Astrocyte of the hippocampus (primary cell): ENCODE results near the gene VGF.
A peak's percentile ranks its signal among the peaks of the same experiment; 100 is the strongest.

Experiments used
- DNase-seq: peaks from one replicate; pipeline ENCODE4 v3.0.0; 2011; ENCODE audit warnings: low read depth, low spot score

Gene VGF

DNA sequence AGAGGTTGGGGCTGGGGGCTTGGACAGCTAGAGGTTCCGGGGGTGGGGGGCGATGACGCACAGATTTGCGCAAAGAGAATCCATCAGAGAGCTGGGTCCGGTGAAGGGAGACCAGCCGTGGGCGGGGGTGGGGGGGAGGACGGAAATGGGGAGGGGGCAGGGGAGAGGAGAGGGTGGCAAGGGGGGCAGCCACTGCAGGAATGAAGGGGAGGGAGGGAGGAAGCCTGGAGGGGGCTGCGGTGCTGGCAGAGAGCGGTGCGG is 1.2 kb upstream of the VGF start:
- no peak for DNase-seq

DNA sequence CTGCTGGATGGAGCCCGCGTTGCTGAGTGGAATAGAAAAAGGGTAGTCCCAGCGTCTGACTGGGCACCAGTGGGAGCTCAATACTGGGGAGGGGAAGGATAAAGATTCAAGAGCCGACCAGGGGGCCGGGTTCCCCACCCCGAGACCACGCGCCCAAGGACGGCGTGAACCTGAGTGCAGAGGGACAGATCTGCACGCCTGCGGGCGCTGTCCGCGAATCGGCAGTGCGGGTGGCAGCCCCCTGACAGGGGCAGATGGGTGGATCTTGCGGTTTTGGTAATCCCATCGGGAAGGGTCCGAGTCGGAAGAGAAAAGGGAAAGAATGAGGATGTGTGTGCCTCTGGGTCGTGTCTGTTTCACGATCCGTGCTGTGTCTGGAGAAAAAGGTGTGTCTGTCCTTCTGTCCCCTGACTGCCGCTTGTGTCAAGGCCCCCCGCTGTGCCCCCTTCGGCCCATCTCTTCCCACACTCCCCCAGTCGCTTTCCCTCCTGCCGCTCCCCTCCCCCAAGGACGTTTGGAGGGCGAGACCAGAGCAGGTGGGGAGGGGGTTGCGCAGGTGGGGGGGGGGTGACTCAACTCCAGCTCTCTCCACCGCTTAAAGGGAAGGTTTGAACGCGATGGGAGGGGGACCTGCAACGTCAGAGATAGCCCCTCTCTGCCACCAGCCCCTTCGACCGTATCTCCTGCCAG is 734 bp upstream of the VGF start:
- no peak for DNase-seq

DNA sequence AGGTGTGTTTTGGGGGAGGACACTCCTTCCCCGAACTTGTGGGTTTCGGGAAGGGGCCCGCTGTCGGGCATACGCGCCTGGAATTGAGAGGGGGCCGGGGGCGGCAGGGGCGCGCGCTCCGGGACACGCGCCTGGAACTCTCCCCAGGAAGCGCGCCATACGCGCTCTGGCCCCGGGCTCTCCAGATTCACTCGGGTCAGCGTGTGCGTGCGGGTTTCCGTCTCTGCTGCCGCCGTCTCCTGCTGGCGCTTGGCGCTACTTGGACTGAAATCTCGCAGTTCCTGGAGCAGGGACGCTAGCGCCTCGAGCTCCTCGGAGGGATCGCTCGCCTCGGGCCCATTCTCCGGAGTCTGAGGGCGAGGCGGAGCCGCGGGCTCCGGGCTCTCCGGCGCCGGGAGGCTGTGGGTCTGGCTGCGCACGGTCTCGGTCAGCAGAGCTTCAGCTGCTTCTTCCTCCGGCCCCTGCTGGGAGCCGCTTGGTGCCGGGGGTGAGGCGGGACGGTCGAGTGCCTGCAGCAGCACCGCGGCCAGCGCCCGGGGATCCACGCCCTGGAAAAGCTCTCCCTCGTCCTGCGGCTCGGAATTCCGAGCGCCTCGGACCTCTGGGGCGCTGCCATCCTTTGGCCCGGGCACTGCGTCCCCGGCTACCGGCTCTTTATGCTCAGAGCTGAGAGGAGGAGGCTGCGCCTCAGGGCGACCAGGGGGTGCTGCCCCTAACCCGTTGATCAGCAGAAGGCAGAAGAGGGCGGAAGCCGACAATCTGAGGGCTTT is 1.1 kb downstream of the VGF start:
- peak; percentile 87 for DNase-seq

DNA sequence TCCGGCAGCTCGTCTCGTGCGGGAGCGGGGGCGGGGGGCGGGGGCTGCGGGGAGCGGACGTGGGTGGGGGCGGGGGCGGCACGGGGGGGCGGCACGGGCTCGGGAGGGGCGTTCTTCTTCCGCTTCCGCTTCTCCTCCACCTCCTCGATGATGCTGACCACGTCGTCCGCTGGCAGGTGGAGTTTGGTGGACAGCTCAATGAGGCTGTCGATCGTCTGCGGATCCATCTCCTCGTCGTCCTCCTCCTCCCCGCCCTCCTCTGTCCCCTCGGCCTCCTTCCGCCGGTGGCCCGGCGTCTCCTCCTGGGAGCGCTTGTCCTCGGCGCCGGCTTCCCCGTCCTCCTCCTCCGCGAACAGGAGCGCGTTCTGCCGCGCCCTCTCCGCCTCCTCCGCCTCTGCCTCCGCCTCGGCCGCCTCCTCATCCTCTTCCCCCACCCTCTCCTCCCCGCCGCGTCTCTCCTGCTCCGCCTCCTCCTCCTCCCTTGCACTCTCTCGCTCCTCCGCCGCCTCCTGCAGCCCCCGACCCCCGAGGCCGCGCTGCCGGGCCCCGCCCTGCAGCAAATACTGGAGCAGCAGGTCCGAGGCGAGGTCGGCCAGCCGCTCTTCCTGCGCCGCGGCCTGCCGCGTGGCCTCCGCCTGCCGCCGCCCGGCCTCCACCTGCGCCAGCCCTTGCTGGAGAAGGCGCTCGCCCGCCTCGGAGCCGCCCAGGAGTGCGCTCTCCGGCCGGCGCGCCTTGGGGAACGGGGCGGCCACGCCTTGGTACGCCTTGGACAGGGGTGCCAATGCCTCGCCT is 1.9 kb downstream of the VGF start:
- DNase-seq, result no peak

DNA sequence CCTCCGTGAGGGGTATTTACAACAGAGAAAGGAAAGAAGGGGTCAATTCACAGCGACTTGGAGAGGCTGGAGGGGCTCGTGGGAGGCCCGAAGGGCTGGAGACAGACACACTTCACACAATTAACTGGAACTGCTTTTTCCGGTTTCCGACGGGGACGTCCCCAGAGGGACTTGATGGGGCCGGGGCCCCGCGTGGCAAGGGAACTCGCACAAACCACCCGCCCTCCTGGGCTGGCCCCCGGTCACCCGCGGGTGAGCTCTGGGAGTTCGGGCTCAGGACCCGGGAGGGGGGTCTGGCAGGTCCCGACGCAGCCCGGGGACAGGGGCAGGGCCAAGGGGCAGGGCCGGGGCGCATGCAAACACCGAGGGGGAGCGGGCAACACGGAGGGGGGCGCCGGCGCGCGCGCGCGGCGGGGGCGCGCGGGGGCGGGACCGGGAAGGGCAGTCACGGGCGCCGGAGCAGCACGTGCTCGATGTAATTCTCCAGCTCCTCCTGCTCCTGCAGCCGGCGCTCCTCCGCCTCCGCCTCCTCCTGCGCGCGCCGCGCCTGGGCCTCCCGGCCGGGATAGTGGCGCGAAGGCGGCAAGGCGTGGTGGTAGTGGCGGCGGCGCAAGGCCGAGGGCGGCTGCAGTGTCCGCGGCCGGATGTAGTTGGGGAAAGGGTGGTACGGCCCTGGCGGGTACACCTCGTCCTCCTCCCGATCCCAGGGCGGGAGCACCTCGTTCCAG is 2.7 kb downstream of the VGF start:
- DNase-seq, result peak; percentile 70

DNA sequence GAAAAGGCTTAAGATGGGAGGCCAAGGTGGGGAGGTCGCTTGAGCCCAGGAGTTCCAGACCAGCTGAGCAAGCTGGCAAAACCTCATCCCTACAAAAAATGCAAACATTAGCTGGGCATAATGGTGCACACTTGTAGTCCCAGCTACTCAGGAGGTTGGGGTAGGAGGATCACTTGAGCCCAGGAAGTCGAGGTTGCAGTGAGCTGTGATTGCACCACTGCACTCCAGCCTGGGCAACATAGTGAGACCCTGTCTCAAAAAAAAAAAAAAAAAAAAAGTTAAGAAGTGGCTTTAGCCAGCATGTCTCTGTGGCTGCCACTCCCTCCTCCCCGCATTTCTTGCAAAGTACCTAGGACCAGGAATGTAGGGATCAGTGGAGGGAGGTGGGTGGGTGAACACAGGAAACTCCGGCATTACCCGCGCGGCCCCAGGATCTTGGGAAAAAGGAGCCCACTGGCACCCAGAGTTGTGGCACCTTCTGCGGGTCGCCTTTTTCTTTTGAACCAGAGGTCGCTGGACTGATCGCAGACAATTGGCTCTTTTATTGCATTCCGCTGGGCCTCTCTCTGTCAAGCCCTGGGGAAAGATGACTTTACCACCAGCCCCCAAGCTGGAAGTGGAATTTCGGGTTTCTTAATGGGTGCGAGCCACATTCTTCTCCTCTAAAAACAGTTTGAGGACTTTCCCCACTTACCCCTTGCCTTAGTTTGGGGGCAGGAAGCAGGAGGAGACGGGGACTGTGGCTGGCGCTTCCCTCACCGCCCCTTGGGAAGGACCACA is 3.5 kb downstream of the VGF start:
- DNase-seq, result no peak

DNA sequence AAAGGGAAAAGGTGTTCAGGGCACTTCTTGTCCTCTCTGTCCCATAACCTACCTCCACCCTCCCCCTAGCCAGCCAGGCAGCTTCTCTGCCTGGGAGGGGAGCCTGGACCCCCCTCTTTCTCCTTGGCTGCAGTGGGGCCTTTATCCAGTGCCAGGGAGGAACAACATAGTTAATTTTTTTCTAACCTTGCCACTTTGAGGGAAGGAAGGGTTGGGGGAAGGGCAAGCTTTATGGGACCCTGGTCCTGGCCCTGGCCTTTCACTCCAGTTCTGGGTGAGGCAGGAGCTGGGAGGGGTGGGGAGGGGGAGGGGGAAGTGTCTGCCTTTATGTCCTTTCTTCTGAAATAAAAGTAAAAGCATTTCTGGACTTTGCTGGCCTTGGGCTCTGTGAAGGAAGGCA is 4.5 kb downstream of the VGF start:
- DNase-seq, result no peak

DNA sequence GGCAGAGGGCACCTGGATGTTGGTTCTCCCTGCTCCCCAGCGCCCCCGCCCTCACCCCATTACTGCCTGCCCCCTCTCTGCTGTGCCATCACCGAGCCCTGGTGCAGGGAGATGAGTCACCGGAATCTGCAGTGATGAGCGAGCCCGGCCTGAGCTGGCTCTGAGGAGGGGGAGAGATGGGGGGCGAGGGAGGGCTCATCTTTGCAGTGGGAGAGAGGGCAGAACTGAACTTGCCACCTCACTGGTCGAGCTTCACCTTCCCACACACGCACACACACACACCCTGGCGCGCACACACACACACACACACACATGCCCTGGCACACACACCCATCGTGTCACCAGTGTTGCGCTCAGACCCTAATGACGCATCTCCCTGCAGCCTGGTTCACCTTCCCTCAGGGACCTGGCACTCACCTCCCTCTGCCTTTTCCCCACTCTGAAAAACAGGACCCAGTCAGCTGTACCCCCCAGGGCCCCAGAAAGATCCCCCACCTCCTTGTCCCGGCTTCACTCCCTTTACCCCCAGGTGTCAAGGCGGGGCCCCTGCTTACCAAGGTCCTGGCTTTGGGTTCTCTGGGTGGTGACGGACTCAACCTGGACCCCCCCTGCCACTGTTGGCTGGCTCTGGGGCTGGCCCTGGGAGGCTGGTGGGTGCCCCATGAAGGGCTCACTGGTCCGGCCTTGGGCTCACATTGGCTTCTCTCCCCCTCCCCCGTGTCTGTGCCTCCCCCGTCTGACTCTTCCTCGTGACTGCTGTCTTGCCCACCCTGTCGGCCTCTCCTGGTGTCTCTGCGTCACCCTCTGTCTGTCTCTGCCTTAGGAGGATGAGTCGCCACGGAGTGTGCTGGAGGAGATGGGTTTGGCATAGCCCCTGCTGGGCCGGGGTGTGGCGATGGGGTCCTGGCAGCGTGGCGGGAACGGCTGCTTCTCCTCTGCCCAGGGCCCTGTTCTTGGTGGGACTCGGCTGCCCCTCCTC is 5.4 kb downstream of the VGF start:
- peak; percentile 58 for DNase-seq

DNA sequence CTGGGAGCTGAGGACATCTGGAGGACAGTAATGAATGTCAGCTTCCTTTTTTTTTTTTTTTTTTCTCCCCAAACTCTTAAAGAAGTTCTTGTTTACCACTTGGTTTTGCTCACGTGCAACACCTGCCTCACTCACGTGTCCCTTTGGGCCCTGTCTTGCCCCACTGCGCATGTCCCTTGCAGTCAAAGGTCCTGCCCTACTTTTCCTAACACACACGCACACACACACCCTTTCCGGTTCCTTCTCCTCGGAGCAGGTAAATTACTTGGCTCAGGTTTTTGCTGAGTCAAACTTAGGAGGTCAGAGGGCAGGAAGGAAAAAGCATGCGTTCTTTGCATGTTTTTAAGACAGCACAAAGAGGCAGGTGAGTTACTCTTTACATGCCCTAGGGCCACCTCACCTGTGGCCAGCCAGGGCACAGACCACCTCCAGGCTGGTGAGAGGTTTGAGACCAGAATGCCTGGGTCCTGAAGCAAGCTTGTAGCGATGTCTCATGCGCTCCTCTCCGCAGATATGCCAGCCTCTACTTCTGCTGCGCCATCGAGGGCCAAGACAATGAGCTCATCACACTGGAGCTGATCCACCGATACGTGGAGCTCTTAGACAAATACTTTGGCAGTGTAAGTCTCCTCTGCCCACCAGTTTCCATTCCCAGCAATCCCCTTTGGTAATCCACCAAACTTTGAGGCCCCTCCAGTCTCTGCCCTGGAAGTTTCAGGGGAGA is 8.3 kb downstream of the VGF start:
- no peak for DNase-seq

DNA sequence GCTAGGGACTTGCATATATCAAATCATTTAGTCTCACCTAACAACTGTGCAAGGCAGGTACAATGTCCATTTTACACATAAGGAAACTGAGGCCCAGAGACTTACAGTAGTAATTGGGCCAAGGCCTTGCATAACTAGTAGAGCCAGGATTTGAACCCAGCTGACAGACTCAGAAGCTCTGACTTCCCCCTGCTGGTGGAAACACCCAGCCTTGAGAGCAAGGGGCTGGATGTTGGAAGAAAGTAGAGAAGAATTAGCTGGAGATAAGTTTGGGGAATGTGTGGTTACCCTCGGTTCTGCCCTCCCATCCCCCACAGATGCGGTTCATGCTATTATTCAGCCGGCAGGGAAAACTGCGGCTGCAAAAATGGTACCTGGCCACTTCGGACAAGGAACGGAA is 9.1 kb downstream of the VGF start:
- no peak for DNase-seq

DNA sequence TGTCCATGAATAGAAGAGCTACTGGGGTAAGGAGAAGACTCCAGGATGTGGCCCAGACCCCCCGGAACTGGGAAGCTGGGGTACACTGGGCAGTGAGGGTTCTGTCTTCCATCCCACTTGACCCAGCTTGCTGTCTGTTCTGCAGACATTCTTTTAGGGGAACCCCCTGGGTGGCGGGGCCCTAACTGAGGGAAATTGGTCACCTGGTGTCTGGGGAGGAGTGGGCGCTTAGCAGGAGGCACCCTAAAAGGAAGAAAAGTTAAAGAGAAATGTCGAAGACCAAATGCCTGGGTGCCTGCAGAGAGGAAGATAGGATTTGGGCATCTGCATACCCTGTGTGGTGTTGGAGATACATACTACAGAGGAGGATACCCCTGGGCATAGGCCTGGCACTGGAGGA is 10.1 kb downstream of the VGF start:
- DNase-seq, result no peak

DNA sequence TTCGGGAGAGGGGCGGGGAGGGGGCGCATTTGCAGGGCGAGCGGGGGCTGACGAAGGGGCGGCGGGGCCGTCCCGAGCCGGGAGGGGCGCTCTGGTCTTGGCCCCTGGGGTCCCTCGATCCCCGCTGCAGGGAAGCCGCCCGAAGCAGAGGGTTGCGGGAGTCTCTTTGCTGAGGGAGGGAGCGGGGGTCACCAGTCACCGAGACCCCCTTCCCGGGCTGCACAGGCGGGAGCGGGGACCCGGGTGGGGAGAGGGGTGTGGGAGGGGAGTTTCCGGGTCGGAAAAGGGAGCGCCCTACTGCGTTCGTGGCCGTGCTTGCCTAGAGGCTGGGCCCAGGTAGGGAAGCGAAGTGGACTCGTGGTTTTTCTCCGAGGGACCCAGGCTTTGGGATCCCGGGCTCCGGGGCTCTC is 10.7 kb downstream of the VGF start:
- DNase-seq, result no peak

DNA sequence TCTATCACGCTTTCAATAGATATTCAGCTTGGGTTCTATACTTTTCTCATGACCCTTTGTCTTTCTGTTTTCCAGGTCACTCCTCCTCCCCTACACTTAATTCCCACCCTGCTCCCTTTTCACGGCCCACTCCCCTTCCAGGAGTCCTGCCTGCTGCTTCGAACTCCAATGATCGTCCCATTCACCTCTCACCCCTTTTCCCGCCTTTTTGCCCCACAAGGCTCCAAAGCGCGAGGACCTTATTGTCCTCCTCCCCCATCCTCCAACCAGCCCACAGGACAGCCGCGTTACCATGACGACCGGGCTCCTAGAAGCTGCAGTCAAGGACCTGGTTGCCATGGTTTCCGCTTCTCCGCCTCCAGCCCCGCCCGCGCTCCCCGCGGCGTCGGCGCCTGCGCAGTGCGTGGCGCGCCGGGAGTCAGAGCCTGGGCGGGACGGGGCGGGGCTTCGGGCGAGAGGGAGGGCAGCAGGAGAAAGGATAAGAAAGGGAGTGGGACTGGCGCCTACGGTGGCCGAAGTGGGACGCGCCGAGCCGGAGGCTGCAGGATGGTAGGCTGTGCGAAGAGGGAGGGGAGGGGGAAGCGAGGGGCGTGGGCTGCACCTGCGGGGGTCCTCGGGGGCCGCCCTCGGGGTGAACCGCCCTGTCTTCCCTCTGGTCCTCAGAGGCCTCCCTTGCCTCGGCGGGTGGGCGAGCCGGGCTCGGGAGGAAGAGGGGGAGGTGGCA is 11.2 kb downstream of the VGF start, which contains the start of gene AP1S1:
Gene AP1S1, plus strand, starts transcription at position 508 of the 724 bp plus-strand sequence. Its CDS starts 39 bp downstream, at position 547.
- DNase-seq, result peak; percentile 98

DNA sequence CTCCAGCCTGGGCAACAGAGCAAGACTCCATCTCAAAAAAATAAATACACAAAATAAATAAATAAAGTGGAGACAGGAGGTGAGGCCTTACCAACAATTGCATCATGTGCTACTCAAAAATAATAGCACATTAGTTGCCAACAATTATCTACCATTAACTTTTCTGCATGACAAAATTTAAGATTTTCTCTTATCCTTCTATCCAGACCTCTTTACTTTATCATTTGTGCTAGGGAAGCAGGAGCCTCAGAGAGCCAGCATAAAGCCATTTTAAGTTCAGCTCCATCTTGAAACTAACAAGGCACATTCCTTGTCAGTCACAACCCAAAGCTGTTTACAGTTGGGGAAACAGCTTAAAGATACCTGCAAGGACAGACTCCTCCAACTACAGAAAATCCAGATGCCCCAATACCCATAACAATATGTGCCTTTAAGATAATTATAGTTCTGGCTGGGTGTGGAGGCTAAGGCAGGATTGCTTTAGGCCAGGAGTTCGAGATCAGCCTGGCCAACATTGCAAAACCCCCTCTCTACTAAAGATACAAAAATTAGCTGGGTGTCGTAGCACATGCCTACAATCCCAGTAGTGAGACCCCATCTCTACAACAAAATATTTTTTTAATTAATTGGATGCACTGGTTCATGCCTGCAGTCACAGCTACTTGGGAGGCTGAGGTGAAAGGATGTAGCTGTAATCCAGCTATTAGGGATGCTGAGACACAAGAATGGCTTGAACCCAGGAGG is 13.3 kb downstream of the VGF start:
- DNase-seq, result no peak

DNA sequence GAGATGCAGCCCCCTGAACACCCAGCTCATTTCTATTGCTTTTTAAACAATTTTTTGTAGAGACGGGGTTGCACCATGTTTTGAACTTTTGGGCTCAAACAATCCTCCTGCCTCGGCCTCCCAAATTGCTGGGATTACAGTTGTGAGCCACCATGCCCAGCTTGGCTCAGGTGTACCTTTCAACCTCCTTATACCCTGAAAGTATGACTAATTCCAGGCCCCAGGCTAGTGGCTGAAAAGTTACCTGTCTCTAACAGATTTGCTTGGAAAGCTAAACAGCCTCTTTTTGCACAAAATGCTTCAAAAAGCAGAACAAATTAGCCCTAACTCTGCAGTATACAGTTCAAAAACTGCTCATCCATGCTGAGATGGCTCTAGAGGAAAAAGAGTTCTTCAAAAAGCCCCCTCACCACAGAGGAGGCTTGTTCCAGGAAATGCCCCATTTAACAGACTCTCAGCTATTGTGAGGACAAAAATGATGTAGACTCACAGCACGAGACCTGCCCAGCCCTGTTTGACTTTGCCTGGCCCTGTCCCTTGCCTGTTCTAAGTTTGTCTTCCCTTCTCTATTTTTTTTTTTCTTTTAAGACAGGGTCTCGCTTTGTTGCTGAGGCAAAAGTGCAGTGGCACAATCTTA is 24.5 kb downstream of the VGF start:
- no peak for DNase-seq

DNA sequence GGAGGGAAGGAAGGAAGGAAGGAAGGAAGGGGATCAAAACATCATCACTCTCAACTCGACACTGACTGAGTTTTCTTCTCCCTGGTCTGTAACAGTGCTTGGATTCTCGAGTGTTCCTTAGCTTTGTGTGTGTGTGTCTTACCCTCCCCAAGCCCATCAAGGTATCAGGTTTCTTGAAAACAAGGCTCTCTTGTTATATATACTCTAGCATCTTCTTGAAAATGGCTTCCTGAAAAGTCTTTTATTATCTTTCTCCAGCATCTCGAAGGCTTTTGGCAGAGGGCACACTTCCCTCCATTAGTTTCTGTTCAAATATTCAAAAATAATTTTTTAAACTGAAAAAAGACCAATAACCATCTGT is 25.1 kb downstream of the VGF start:
- DNase-seq, result peak; percentile 48

DNA sequence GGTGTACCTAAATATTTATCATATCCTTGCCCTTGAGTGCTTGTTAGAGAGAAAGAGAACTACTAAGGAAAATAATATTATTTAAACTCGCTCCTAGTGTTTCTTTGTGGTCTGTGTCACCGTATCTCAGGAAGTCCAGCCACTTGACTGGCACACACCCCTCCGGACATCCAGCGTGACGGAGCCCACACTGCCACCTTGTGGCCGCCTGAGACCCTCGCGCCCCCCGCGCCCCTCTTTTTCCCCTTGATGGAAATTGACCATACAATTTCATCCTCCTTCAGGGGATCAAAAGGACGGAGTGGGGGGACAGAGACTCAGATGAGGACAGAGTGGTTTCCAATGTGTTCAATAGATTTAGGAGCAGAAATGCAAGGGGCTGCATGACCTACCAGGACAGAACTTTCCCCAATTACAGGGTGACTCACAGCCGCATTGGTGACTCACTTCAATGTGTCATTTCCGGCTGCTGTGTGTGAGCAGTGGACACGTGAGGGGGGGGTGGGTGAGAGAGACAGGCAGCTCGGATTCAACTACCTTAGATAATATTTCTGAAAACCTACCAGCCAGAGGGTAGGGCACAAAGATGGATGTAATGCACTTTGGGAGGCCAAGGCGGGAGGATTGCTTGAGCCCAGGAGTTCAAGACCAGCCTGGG is 27.0 kb downstream of the VGF start:
- peak; percentile 97 for DNase-seq
